Measurements from ENCODE around the gene MRPS33. TPM values are rescaled to one million over a fixed set of nuclear protein-coding genes. Genes with fewer than 3 reads are reported as not detected.

MRPS33 gene
- total RNA-seq, 1 donor from 2014 or later = 44.0 TPM

Other genes with a start within 250 kb of the MRPS33 start
- gene BRAF, start 90.0 kb downstream of the MRPS33 start, total RNA-seq = 13.2 and 35.9 TPM in 2 replicates
- gene TMEM178B, start 59.1 kb upstream of the MRPS33 start, total RNA-seq = 29.7 and 87.0 TPM in 2 replicates

All from renal cortical epithelial cell (primary cell).